Activated CD8-positive, alpha-beta T cell treated with anti-CD3 and anti-CD28 coated beads for 36 hours (primary cell): ENCODE results near the gene DCHS1. TPM values are rescaled to one million over a fixed set of nuclear protein-coding genes. Genes with fewer than 3 reads are reported as not detected.

Experiments
- ATAC-seq: fragments of 200-7000 bp; cut with Tn5 transposase; one replicate; pipeline ENCODE4 v1.10.0; 2021; ENCODE audit warnings: mild to moderate bottlenecking, moderate library complexity
- CTCF ChIA-PET: fragments of 350-600 bp; sonication (Branson Sonifier 250); formaldehyde crosslinking; loops from one replicate; lab custom pipeline; 2021; ENCODE audit warnings: antibody characterized with exemption; lab: Charles Lee
- POLR2A ChIA-PET: fragments of 350-600 bp; sonication (Branson Sonifier 250); formaldehyde crosslinking; loops from one replicate; lab custom pipeline; 2021; ENCODE audit warnings: antibody characterized with exemption; lab: Charles Lee
- DNase-seq: peaks from one replicate; pipeline ENCODE4 v3.0.0-alpha.2; 2020
- H3K27ac Mint-ChIP-seq: one replicate; pipeline ENCODE4 v1.8.0; 2021; ENCODE audit warnings: mild to moderate bottlenecking, mixed read lengths
- H3K27me3 Mint-ChIP-seq: one replicate; pipeline ENCODE4 v1.8.0; 2021; ENCODE audit warnings: mixed read lengths
- H3K36me3 Mint-ChIP-seq: one replicate; pipeline ENCODE4 v1.8.0; 2021; ENCODE audit warnings: low read depth, mixed read lengths
- H3K4me1 Mint-ChIP-seq: one replicate; pipeline ENCODE4 v1.8.0; 2021; ENCODE audit warnings: low read depth, mixed read lengths
- H3K4me3 Mint-ChIP-seq: one replicate; pipeline ENCODE4 v1.8.0; 2021; ENCODE audit warnings: mild to moderate bottlenecking, moderate library complexity, mixed read lengths
- H3K9me3 Mint-ChIP-seq: one replicate; pipeline ENCODE4 v1.8.0; 2021; ENCODE audit warnings: mixed read lengths
- CTCF ChIP-seq: fragments of 200-600 bp; IDR thresholded peaks from one replicate; pipeline ENCODE4 v1.8.0; 2022; ENCODE audit warnings: antibody characterized with exemption, mild to moderate bottlenecking
- intact Hi-C: fragments of 100-400 bp; cut with micrococcal nuclease; formaldehyde crosslinking; loops from one replicate; pipeline ENCODE4 v1.10.0; 2022
- total RNA-seq, 2 experiments: library from RNA; stranded (reverse); gene quantifications; one replicate each; pipeline ENCODE4 v1.2.3, GENCODE V29; 2021

The DCHS1 gene
- total RNA-seq, 2 experiments from 2014 or later: 1.6 TPM

GRCh38 chr11:6584528-6584927, 71.1 kb downstream of the DCHS1 start:
- H3K27me3 Mint-ChIP-seq: no peaks in the 10 kb centered on the region
- DNase-seq (no peak), ATAC-seq (no peak)
- intact Hi-C loops: no loop called here
- peaks cover 23% of the 10 kb centered on the region for H3K9me3 Mint-ChIP-seq
- no peak overlapping the region for H3K27ac Mint-ChIP-seq
- CTCF ChIA-PET: interaction anchor here (1.3 kb wide), 1 partner anchor 205 kb away, joined by 3 read pairs; no protein-coding TSS in a partner anchor
- peaks cover 51% of the 10 kb centered on the region for H3K36me3 Mint-ChIP-seq
- no peaks in the 10 kb centered on the region for H3K4me1 Mint-ChIP-seq
- POLR2A ChIA-PET: no interaction called here
- H3K4me3 Mint-ChIP-seq: no peak overlapping the region
- TF ChIP-seq CTCF: no peak

GRCh38 chr11:6583584-6583983, 72.0 kb downstream of the DCHS1 start:
- ATAC-seq (no peak), DNase-seq (no peak)
- ChIA-PET CTCF (interaction anchor here (1.3 kb wide), 1 partner anchor 204 kb away, joined by 3 read pairs; no protein-coding TSS in a partner anchor), POLR2A (no interaction called here)
- no peaks in the 10 kb centered on the region for H3K27me3 Mint-ChIP-seq
- H3K27ac Mint-ChIP-seq: no peak overlapping the region
- no peak for TF ChIP-seq CTCF
- H3K36me3 Mint-ChIP-seq: peaks cover 51% of the 10 kb centered on the region
- no peak overlapping the region for H3K4me3 Mint-ChIP-seq
- H3K4me1 Mint-ChIP-seq: no peaks in the 10 kb centered on the region
- H3K9me3 Mint-ChIP-seq: peaks cover 23% of the 10 kb centered on the region
- intact Hi-C loops: no loop called here

GRCh38 chr11:6579681-6580080, 75.9 kb downstream of the DCHS1 start:
- Mint-ChIP-seq H3K4me1 (no peaks in the 10 kb centered on the region), H3K27ac (no peak overlapping the region), H3K4me3 (no peak overlapping the region), H3K9me3 (peaks cover 21% of the 10 kb centered on the region), H3K27me3 (no peaks in the 10 kb centered on the region), H3K36me3 (peaks cover 38% of the 10 kb centered on the region)
- ATAC-seq (no peak), DNase-seq (no peak)
- POLR2A ChIA-PET: no interaction called here
- CTCF ChIA-PET: interaction anchor here (0.9 to 2.1 kb wide), 3 partner anchors 49 to 103 kb away, joined by 3 to 6 read pairs (median 4); partner anchors contain the start of gene MRPL17
- TF ChIP-seq CTCF: no peak
- intact Hi-C loops: no loop called here

- no peak for DNase-seq
- Mint-ChIP-seq H3K4me1 (no peaks in the 10 kb centered on the region), H3K36me3 (peaks cover 26% of the 10 kb centered on the region), H3K4me3 (no peak overlapping the region), H3K9me3 (peaks cover 10% of the 10 kb centered on the region), H3K27me3 (no peaks in the 10 kb centered on the region), H3K27ac (no peak overlapping the region)
- ChIA-PET CTCF (no interaction called here), POLR2A (no interaction called here)
- no peak for TF ChIP-seq CTCF
- intact Hi-C loops: no loop called here
- peak; percentile 37 for ATAC-seq
Observed at GRCh38 chr11:6578134-6578533, 77.5 kb downstream of the DCHS1 start.

- DNase-seq (no peak), ATAC-seq (no peak)
- Mint-ChIP-seq H3K9me3 (no peaks in the 10 kb centered on the region), H3K27me3 (no peaks in the 10 kb centered on the region), H3K4me3 (no peak overlapping the region), H3K4me1 (no peaks in the 10 kb centered on the region), H3K27ac (no peak overlapping the region), H3K36me3 (peaks cover 22% of the 10 kb centered on the region)
- ChIA-PET CTCF (interaction anchor here (1.9 kb wide), 1 partner anchor 133 kb away, joined by 5 read pairs; no protein-coding TSS in a partner anchor), POLR2A (no interaction called here)
- intact Hi-C loops: no loop called here
- TF ChIP-seq CTCF: no peak
Observed at GRCh38 chr11:6576471-6577373, 78.9 kb downstream of the DCHS1 start.
